Liver (tissue), 9 donors: ENCODE data around the gene TUSC2. TPM values are rescaled to one million over a fixed set of nuclear protein-coding genes. Genes with fewer than 3 reads are reported as not detected.
A peak's percentile ranks its signal among the peaks of the same experiment; 100 is the strongest.

Experiments
- DNase-seq: peaks from one replicate; pipeline ENCODE4 v3.0.0-alpha.2; 2017; ENCODE audit warnings: low spot score
- H3K27ac ChIP-seq, 2 donors: one replicate each; pipeline ENCODE4 v1.7.0; 2013; ENCODE audit warnings: inconsistent platforms in 2 of 2, low read length in 2 of 2, control low read depth in 1 of 2, low read depth in 1 of 2, mild to moderate bottlenecking in 1 of 2
- H3K27me3 ChIP-seq, 4 donors: one replicate each; pipeline versions ENCODE4 v1.6.1 to v1.7.0; 2013; ENCODE audit warnings: low read length in 3 of 4, inconsistent platforms in 1 of 4, mild to moderate bottlenecking in 1 of 4, moderate library complexity in 1 of 4; ENCODE audit not compliant: control insufficient read depth in 4 of 4, insufficient read depth in 4 of 4
- H3K36me3 ChIP-seq, 4 donors: one replicate each; pipeline versions ENCODE4 v1.6.1 to v1.7.0; 2013; ENCODE audit warnings: low read length in 3 of 4, mild to moderate bottlenecking in 3 of 4, low read depth in 1 of 4, moderate library complexity in 1 of 4; ENCODE audit not compliant: control insufficient read depth in 4 of 4, insufficient read depth in 3 of 4
- H3K4me1 ChIP-seq, 4 donors: one replicate each; pipeline versions ENCODE4 v1.6.1 to v1.7.0; 2013; ENCODE audit warnings: low read length in 3 of 4, mild to moderate bottlenecking in 3 of 4, moderate library complexity in 1 of 4; ENCODE audit not compliant: control insufficient read depth in 4 of 4, insufficient read depth in 4 of 4
- H3K4me3 ChIP-seq, 3 donors: one replicate each; pipeline versions ENCODE4 v1.6.1 to v1.7.0; 2013; ENCODE audit warnings: low read length in 3 of 3, control low read depth in 1 of 3, low read depth in 1 of 3, mild to moderate bottlenecking in 1 of 3
- H3K9ac ChIP-seq, 2 donors: one replicate each; pipeline ENCODE4 v1.7.0; 2013; ENCODE audit warnings: low read length in 2 of 2, mild to moderate bottlenecking in 2 of 2, moderate library complexity in 2 of 2, control low read depth in 1 of 2, low read depth in 1 of 2
- H3K9me3 ChIP-seq, 4 donors: one replicate each; pipeline versions ENCODE4 v1.6.1 to v1.7.0; 2013; ENCODE audit warnings: low read length in 3 of 4; ENCODE audit not compliant: control insufficient read depth in 4 of 4
- ATF3 ChIP-seq: IDR thresholded peaks from 2 replicates; pipeline ENCODE4 v1.6.1; 2016; ENCODE audit warnings: antibody characterized with exemption
- CTCF ChIP-seq: fragments of 150-350 bp; IDR thresholded peaks from 2 replicates; pipeline ENCODE4 v1.5.1; 2017; ENCODE audit warnings: improper control_type of control experiment, low read depth, low read length; ENCODE audit not compliant: missing input control
- EGR1 ChIP-seq, 2 donors: IDR thresholded peaks; 2 replicates each; pipeline ENCODE4 v1.6.1; 2016 to 2018; ENCODE audit warnings: antibody characterized with exemption in 2 of 2, low read depth in 2 of 2
- FOXA1 ChIP-seq: IDR thresholded peaks from 2 replicates; pipeline ENCODE4 v1.6.1; 2016; ENCODE audit warnings: antibody characterized with exemption
- FOXA2 ChIP-seq: IDR thresholded peaks from 2 replicates; pipeline ENCODE4 v1.6.1; 2016; ENCODE audit warnings: antibody characterized with exemption
- GABPA ChIP-seq, 2 donors: IDR thresholded peaks in 1 of 2; conservative IDR thresholded peaks in 1 of 2; 2 replicates each; pipeline ENCODE4 v1.6.1; 2016; ENCODE audit warnings: antibody characterized with exemption in 2 of 2, mild to moderate bottlenecking in 1 of 2, moderate library complexity in 1 of 2
- HNF4A ChIP-seq, 2 donors: conservative IDR thresholded peaks; 2 replicates each; pipeline ENCODE4 v1.6.1; 2016; ENCODE audit warnings: antibody characterized with exemption in 2 of 2, mild to moderate bottlenecking in 2 of 2
- HNF4G ChIP-seq: IDR thresholded peaks from 2 replicates; pipeline ENCODE4 v1.6.1; 2016; ENCODE audit warnings: antibody characterized with exemption
- JUND ChIP-seq, 2 donors: IDR thresholded peaks; 2 replicates each; pipeline ENCODE4 v1.6.1; 2016; ENCODE audit warnings: antibody characterized with exemption in 2 of 2
- MAX ChIP-seq: IDR thresholded peaks from 2 replicates; pipeline ENCODE4 v1.6.1; 2016; ENCODE audit warnings: antibody characterized with exemption
- NR2F2 ChIP-seq: IDR thresholded peaks from 2 replicates; pipeline ENCODE4 v1.6.1; 2016; ENCODE audit warnings: antibody characterized with exemption
- RAD21 ChIP-seq, 2 donors: IDR thresholded peaks; 2 replicates each; pipeline ENCODE4 v1.6.1; 2016; ENCODE audit warnings: antibody characterized with exemption in 2 of 2, mild to moderate bottlenecking in 2 of 2
- REST ChIP-seq: IDR thresholded peaks from 2 replicates; pipeline ENCODE4 v1.6.1; 2016; ENCODE audit warnings: antibody characterized with exemption, mild to moderate bottlenecking
- RXRA ChIP-seq, 2 donors: IDR thresholded peaks; 2 replicates each; pipeline ENCODE4 v1.6.1; 2017 to 2018; ENCODE audit warnings: antibody characterized with exemption in 2 of 2, mild to moderate bottlenecking in 1 of 2
- SP1 ChIP-seq: IDR thresholded peaks from 2 replicates; pipeline ENCODE4 v1.6.1; 2018; ENCODE audit warnings: antibody characterized with exemption, mild to moderate bottlenecking
- TAF1 ChIP-seq: conservative IDR thresholded peaks from 2 replicates; pipeline ENCODE4 v1.6.1; 2016; ENCODE audit warnings: antibody characterized with exemption, mild to moderate bottlenecking
- YY1 ChIP-seq: IDR thresholded peaks from 2 replicates; pipeline ENCODE4 v1.6.1; 2016; ENCODE audit warnings: antibody characterized with exemption, mild to moderate bottlenecking
- ZBTB33 ChIP-seq: IDR thresholded peaks from 2 replicates; pipeline ENCODE4 v1.6.1; 2016; ENCODE audit warnings: antibody characterized with exemption
- WGBS: extraction: QIAGEN DNeasy Blood & Tissue Kit; methylation state at CpG from one replicate; pipeline ENCODE4 v1.1.7; 2013; 5-methylcytosine and 5-hydroxymethylcytosine counted together
- polyA plus RNA-seq, 2 donors: library from polyadenylated mRNA; stranded (reverse) in 1 of 2; unstranded in 1 of 2; fragments of 200-250 nt in 1 of 2; fragments of >200 nt in 1 of 2; fragmentation: Nextera tagmentation in 1 of 2; extraction: Ambion mirVana in 1 of 2; gene quantifications; one replicate each; pipeline versions ENCODE4 v1.2.1 to v1.2.3, GENCODE V29; 2013 to 2015
- total RNA-seq, 2 donors: library from RNA; depleted of rRNA; stranded (reverse); fragments of >200 nt; gene quantifications; one replicate each; pipeline ENCODE4 v1.2.3, GENCODE V29; 2014
- donor health status: healthy.
- donor health status: healthy.
- donor health status: healthy.
- donor health status: healthy.
- donor health status: healthy.

Gene TUSC2
- total and polyA plus RNA-seq, 4 donors, result 12.7 to 37.7 (median 21.7) TPM

- 28% methylated on average over 4 of the region's 4 CpGs for WGBS
- H3K27ac ChIP-seq, result peak overlapping the region; percentile 98 to 99
- H3K4me3 ChIP-seq, result no peak overlapping the region
- H3K4me1 ChIP-seq, result peaks cover 13 to 75% (median 56%) of the 10 kb centered on the region in 4 donors
- H3K9me3 ChIP-seq, result no peaks in the 10 kb centered on the region
- DNase-seq, result peak; percentile 82
- H3K36me3 ChIP-seq, result peaks cover 0 to 7% (median 2%) of the 10 kb centered on the region in 4 donors
- no peak for TF ChIP-seq TAF1
- no peak for TF ChIP-seq HNF4G
- no peak for TF ChIP-seq REST
- TF ChIP-seq NR2F2, result peak; percentile 84
- TF ChIP-seq ZBTB33, result no peak
- TF ChIP-seq MAX, result no peak
- no peak for TF ChIP-seq GABPA (IDR thresholded peaks at IDR 0.05 in 1 of 2, conservative IDR thresholded peaks at IDR 0.05 in 1 of 2)
- no peak for TF ChIP-seq FOXA1
- TF ChIP-seq ATF3, result no peak
- no peak for TF ChIP-seq EGR1 (IDR thresholded peaks at IDR 0.05; ENCODE audit: low read depth in 2 of 2)
- no peak for TF ChIP-seq FOXA2
- peak; percentile 51 for TF ChIP-seq SP1
- TF ChIP-seq RAD21 (IDR thresholded peaks at IDR 0.05), result peak; percentile 83 to 92
- no peak for TF ChIP-seq YY1
- TF ChIP-seq CTCF, result peak; percentile 84
- no peak for TF ChIP-seq JUND (IDR thresholded peaks at IDR 0.05)
- peak; percentile 35 to 57 for TF ChIP-seq HNF4A (conservative IDR thresholded peaks at IDR 0.05)
- peak; percentile 30 to 59 for TF ChIP-seq RXRA (IDR thresholded peaks at IDR 0.05)
- H3K27me3 ChIP-seq, result no peaks in the 10 kb centered on the region
- peak overlapping the region in 1 of 2 donors; percentile 11 for H3K9ac ChIP-seq
Observed at GRCh38 chr3:50324351-50325112, 3.5 kb downstream of the TUSC2 start.
